Smooth muscle cell (in vitro differentiated cells): ENCODE data around the gene SNAP47. TPM values are rescaled to one million over a fixed set of nuclear protein-coding genes. Genes with fewer than 3 reads are reported as not detected.

Experiments
- DNase-seq: peaks from one replicate; lab custom pipeline; 2025; ENCODE audit not compliant: unreplicated experiment; lab: John Stamatoyannopoulos, UW
- H2AFZ ChIP-seq: fragments of 200-600 bp; sonication (generic); 2 replicates; pipeline ENCODE4 v1.6.0; 2016; ENCODE audit warnings: antibody characterized with exemption, low read depth, mild to moderate bottlenecking
- H3F3A ChIP-seq: fragments of 200-600 bp; sonication (generic); 2 replicates; pipeline ENCODE4 v1.6.0; 2017; ENCODE audit warnings: antibody characterized with exemption, low read depth
- H3K27ac ChIP-seq: fragments of 200-600 bp; sonication (generic); 2 replicates; pipeline ENCODE4 v1.5.1; 2016; ENCODE audit warnings: low read depth, mild to moderate bottlenecking
- H3K27me3 ChIP-seq: fragments of 200-600 bp; sonication (generic); 2 replicates; pipeline ENCODE4 v1.6.1; 2016; ENCODE audit warnings: low read depth, mild to moderate bottlenecking
- H3K36me3 ChIP-seq: fragments of 200-600 bp; sonication (generic); 2 replicates; pipeline ENCODE4 v1.5.1; 2016; ENCODE audit warnings: low read depth
- H3K4me1 ChIP-seq: fragments of 200-600 bp; sonication (generic); 2 replicates; pipeline ENCODE4 v1.5.1; 2016; ENCODE audit warnings: low read depth
- H3K4me2 ChIP-seq: fragments of 200-600 bp; sonication (generic); 2 replicates; pipeline ENCODE4 v1.6.0; 2016; ENCODE audit warnings: mild to moderate bottlenecking
- H3K4me3 ChIP-seq: fragments of 200-600 bp; sonication (generic); 2 replicates; pipeline ENCODE4 v1.5.1; 2016; ENCODE audit warnings: mild to moderate bottlenecking
- H3K79me2 ChIP-seq: fragments of 200-600 bp; sonication (generic); 2 replicates; pipeline ENCODE4 v1.6.0; 2016; ENCODE audit warnings: low read depth, mild to moderate bottlenecking
- H3K9ac ChIP-seq: fragments of 200-600 bp; sonication (generic); 2 replicates; pipeline ENCODE4 v1.6.0; 2016; ENCODE audit warnings: low read depth
- H3K9me3 ChIP-seq: fragments of 200-600 bp; sonication (generic); replicated peaks from 2 replicates; pipeline ENCODE4 v1.5.1; 2016; ENCODE audit warnings: low read depth
- H4K20me1 ChIP-seq: fragments of 200-600 bp; sonication (generic); 2 replicates; pipeline ENCODE4 v1.6.0; 2016; ENCODE audit warnings: low read depth
- WGBS: methylation state at CpG from one replicate; pipeline ENCODE4 v1.1.7; 2016; ENCODE audit warnings: low lambda C conversion rate; 5-methylcytosine and 5-hydroxymethylcytosine counted together
- polyA plus RNA-seq: library from polyadenylated mRNA; unstranded; fragments of >200 nt; fragmentation: Nextera tagmentation; extraction: Ambion mirVana; gene quantifications from 2 replicates; pipeline ENCODE4 v1.2.1, GENCODE V29; 2016
- total RNA-seq: library from RNA; depleted of rRNA; stranded (reverse); fragments of >200 nt; gene quantifications from 2 replicates; pipeline ENCODE4 v1.2.3, GENCODE V29; 2014
- TF ChIP-seq, protein P1 (sequence below): fragments of 200-600 bp; sonication (generic); IDR thresholded peaks from 2 replicates; pipeline ENCODE4 v1.5.1; 2017; ENCODE audit warnings: borderline replicate concordance, mild to moderate bottlenecking, antibody characterized with exemption; ENCODE audit not compliant: insufficient read depth, poor library complexity, severe bottlenecking

Gene SNAP47
- total and polyA plus RNA-seq, 2 experiments from 2014 or later, result 26.2 to 42.4 TPM

DNA sequence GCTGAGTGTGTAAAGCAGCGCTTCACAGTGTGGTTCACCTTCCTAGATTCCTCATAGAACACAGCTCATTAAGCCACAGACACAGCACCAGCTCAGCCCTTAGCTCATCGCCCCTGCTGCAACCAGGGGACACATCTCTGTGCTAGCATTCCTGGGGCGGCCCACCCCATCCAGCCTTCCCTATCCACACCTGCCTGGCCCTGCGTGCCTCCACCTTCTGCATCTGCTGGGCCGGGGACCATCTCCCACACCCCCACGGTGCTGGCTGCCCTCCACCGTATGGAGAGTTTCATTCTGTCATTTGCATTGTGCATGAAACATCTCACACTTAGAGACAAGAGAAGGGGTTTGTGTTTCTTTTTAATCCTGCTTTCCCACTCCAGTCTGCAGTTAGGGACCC, 44.5 kb downstream of the SNAP47 start:
- no peak overlapping the region for H3K4me3 ChIP-seq
- TF ChIP-seq, protein P1, sequence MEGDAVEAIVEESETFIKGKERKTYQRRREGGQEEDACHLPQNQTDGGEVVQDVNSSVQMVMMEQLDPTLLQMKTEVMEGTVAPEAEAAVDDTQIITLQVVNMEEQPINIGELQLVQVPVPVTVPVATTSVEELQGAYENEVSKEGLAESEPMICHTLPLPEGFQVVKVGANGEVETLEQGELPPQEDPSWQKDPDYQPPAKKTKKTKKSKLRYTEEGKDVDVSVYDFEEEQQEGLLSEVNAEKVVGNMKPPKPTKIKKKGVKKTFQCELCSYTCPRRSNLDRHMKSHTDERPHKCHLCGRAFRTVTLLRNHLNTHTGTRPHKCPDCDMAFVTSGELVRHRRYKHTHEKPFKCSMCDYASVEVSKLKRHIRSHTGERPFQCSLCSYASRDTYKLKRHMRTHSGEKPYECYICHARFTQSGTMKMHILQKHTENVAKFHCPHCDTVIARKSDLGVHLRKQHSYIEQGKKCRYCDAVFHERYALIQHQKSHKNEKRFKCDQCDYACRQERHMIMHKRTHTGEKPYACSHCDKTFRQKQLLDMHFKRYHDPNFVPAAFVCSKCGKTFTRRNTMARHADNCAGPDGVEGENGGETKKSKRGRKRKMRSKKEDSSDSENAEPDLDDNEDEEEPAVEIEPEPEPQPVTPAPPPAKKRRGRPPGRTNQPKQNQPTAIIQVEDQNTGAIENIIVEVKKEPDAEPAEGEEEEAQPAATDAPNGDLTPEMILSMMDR, result no peak
- H3K27me3 ChIP-seq, result no peaks in the 10 kb centered on the region
- H3K4me2 ChIP-seq, result no peak overlapping the region
- H3K79me2 ChIP-seq, result no peaks in the 10 kb centered on the region
- peaks cover 33% of the 10 kb centered on the region for H4K20me1 ChIP-seq
- no peaks in the 10 kb centered on the region for H3K9me3 ChIP-seq
- H3K4me1 ChIP-seq, result peaks cover 6% of the 10 kb centered on the region
- 96% methylated on average over 7 of the region's 7 CpGs for WGBS
- H3K9ac ChIP-seq, result no peak overlapping the region
- no peak overlapping the region for H2AFZ ChIP-seq
- H3F3A ChIP-seq, result no peaks in the 10 kb centered on the region
- no peaks in the 10 kb centered on the region for H3K36me3 ChIP-seq
- H3K27ac ChIP-seq, result no peak overlapping the region
- DNase-seq, result no peak

DNA sequence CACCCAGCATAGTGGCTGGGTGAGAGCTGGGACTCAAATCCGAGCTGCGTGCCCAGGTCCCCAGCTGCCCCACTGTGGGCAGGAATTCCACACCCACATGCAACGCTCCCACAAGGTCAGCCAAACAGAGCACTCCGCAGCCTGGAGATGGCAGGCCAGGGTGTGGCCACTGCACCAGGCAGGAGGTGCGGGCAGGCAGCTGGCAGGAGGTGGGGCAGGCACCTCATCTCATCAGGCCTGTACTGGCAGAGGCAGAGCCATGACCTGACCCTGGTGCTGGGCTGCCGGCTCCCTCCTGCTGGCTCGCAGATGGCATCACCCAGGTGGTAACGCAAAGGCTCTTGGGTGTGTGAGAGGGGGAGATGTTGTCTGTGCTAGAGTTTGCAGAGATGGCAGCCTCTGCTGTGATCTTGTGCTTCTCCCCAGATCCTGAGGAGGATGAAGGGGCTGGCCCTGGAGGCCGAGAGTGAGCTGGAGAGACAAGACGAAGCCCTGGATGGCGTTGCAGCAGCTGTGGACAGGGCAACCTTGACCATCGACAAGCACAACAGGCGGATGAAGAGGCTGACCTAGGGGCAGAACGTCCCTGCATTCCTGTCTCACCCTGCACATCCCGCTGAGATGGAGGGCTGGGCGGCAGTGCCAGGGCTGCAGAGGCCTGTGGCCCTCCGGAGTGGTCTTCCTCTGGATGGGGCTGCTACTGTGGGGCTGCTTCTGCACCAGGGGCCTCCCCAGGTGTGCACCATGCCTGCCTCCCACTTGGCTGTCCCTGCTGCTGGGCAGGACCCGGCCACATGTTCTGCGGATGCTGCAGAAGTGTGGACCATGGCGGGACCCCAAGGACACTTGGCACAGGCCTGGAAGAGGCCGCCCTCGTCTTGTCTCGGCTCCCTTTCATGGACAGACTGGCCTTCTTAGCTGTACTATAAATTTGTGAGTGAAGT, 45.1 kb downstream of the SNAP47 start:
- H3K4me1 ChIP-seq, result peaks cover 6% of the 10 kb centered on the region
- WGBS, result 92% methylated on average over 23 of the region's 23 CpGs
- H3K9ac ChIP-seq, result no peak overlapping the region
- H3K4me2 ChIP-seq, result no peak overlapping the region
- TF ChIP-seq, protein P1, result no peak
- H3K27ac ChIP-seq, result no peak overlapping the region
- no peaks in the 10 kb centered on the region for H3F3A ChIP-seq
- H3K4me3 ChIP-seq, result no peak overlapping the region
- no peak for DNase-seq
- H2AFZ ChIP-seq, result no peak overlapping the region
- H3K27me3 ChIP-seq, result no peaks in the 10 kb centered on the region
- H3K9me3 ChIP-seq, result no peaks in the 10 kb centered on the region
- peaks cover 29% of the 10 kb centered on the region for H4K20me1 ChIP-seq
- H3K36me3 ChIP-seq, result no peaks in the 10 kb centered on the region
- H3K79me2 ChIP-seq, result no peaks in the 10 kb centered on the region

DNA sequence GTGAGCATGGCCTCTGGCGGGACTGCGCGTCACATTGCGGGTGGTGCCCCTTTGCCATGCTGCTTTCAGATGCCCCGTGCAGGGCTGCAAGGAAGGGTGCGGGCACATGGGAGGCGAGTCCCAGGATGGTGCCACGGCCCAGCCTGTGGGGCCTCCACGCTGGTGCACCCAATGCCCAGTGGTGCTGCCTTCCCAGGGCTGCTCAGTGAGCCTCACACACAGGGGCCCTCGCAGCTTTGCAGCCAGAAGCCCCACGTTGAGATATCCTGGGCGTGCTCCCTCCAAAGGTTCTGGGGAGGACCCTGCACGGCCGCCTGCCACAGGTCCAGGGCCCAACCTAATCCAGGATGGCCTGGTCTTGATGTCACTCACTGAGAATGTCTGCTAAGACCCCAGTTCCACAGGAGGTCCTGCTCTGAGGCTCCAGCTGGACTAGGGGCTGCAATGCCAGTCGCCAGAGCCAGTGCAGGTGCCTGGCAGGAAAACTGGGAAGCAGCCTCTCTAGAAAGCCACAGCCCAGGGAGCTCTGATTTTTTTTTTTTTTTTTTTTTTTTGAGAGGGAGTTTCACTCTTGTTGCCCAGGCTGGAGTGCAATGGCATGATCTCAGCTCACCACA, 46.2 kb downstream of the SNAP47 start:
- Histone ChIP-seq H2AFZ (no peak overlapping the region), H3K4me1 (no peaks in the 10 kb centered on the region), H3K4me3 (no peak overlapping the region), H3K4me2 (no peak overlapping the region), H3F3A (no peaks in the 10 kb centered on the region), H3K36me3 (no peaks in the 10 kb centered on the region), H3K27ac (no peak overlapping the region), H3K9ac (no peak overlapping the region), H3K79me2 (no peaks in the 10 kb centered on the region), H3K9me3 (no peaks in the 10 kb centered on the region), H3K27me3 (peaks cover under 1% of the 10 kb centered on the region), H4K20me1 (peaks cover 18% of the 10 kb centered on the region)
- TF ChIP-seq, protein P1, result no peak
- DNase-seq, result no peak
- WGBS, result 95% methylated on average over 15 of the region's 15 CpGs
